OCI-M2 (cell line): Measurements from ENCODE around the gene PDE1C.

Source experiments
- DNase-seq: peaks from one replicate; lab custom pipeline; 2025; ENCODE audit not compliant: unreplicated experiment; lab: John Stamatoyannopoulos, UW

Gene PDE1C

GRCh38 chr7:31785101-31785500 lies 285.1 kb downstream of the PDE1C start:
- no peak for DNase-seq

- DNase-seq, result no peak
These were observed 287.0 kb downstream of the PDE1C start for GRCh38 chr7:31783221-31783620.

GRCh38 chr7:31782411-31782991 lies 287.7 kb downstream of the PDE1C start:
- no peak for DNase-seq

GRCh38 chr7:31778296-31778695 lies 291.9 kb downstream of the PDE1C start:
- DNase-seq, result no peak

GRCh38 chr7:31776616-31777015 lies 293.6 kb downstream of the PDE1C start:
- no peak for DNase-seq

GRCh38 chr7:31775556-31775955 lies 294.7 kb downstream of the PDE1C start:
- DNase-seq, result no peak

GRCh38 chr7:31772211-31772610 lies 298.0 kb downstream of the PDE1C start:
- no peak for DNase-seq

GRCh38 chr7:31767686-31768358 lies 302.4 kb downstream of the PDE1C start:
- DNase-seq, result no peak

- no peak for DNase-seq
These were observed 305.7 kb downstream of the PDE1C start for GRCh38 chr7:31764462-31764861.

GRCh38 chr7:31763548-31763947 lies 306.7 kb downstream of the PDE1C start:
- no peak for DNase-seq

GRCh38 chr7:31761646-31762045 lies 308.6 kb downstream of the PDE1C start:
- no peak for DNase-seq

GRCh38 chr7:31758755-31759154 lies 311.5 kb downstream of the PDE1C start:
- DNase-seq, result no peak

GRCh38 chr7:31751726-31752125 lies 318.5 kb downstream of the PDE1C start:
- DNase-seq, result no peak

- no peak for DNase-seq
These were observed 322.1 kb downstream of the PDE1C start for GRCh38 chr7:31748084-31748483.

GRCh38 chr7:31747553-31747952 lies 322.7 kb downstream of the PDE1C start:
- DNase-seq, result no peak

- no peak for DNase-seq
These were observed 325.8 kb downstream of the PDE1C start for GRCh38 chr7:31744294-31744874.

GRCh38 chr7:31741852-31742251 lies 328.4 kb downstream of the PDE1C start:
- DNase-seq, result no peak

- DNase-seq, result no peak
These were observed 333.9 kb downstream of the PDE1C start for GRCh38 chr7:31735991-31736982.

GRCh38 chr7:31734456-31734855 lies 335.8 kb downstream of the PDE1C start:
- DNase-seq, result no peak

GRCh38 chr7:31729195-31729804 lies 340.9 kb downstream of the PDE1C start:
- no peak for DNase-seq

GRCh38 chr7:31724696-31725095 lies 345.5 kb downstream of the PDE1C start:
- no peak for DNase-seq
